Mesendoderm (in vitro differentiated cells): ENCODE measurements around the gene CPOX.
A peak's percentile ranks its signal among the peaks of the same experiment; 100 is the strongest.

Source experiments
- DNase-seq: peaks from one replicate; pipeline ENCODE4 v3.0.0; 2013
- H2AK5ac ChIP-seq: 2 replicates; pipeline ENCODE4 v1.6.1; 2013; ENCODE audit warnings: low read length, inconsistent platforms
- H2BK120ac ChIP-seq: 2 replicates; pipeline ENCODE4 v1.6.1; 2013; ENCODE audit warnings: low read depth, mild to moderate bottlenecking, low read length, moderate library complexity, mixed read lengths
- H2BK15ac ChIP-seq: replicated peaks from 2 replicates; pipeline ENCODE4 v1.6.1; 2013; ENCODE audit warnings: low read depth, mild to moderate bottlenecking, moderate library complexity
- H2BK5ac ChIP-seq: 2 replicates; pipeline ENCODE4 v1.6.1; 2013; ENCODE audit warnings: low read length, inconsistent platforms
- H3K18ac ChIP-seq: 2 replicates; pipeline ENCODE4 v1.6.1; 2013; ENCODE audit warnings: mild to moderate bottlenecking, low read length, mixed read lengths
- H3K23ac ChIP-seq: one replicate; pipeline ENCODE4 v1.6.1; 2013; ENCODE audit warnings: low read length
- H3K27ac ChIP-seq: 2 replicates; pipeline ENCODE4 v1.5.1; 2013; ENCODE audit warnings: low read depth, mild to moderate bottlenecking, inconsistent platforms, low read length, moderate library complexity
- H3K27me3 ChIP-seq: 2 replicates; pipeline ENCODE4 v1.6.1; 2013; ENCODE audit warnings: low read length, control low read depth, mild to moderate bottlenecking, inconsistent platforms; ENCODE audit not compliant: insufficient read depth, poor library complexity
- H3K36me3 ChIP-seq: 2 replicates; pipeline ENCODE4 v1.6.1; 2013; ENCODE audit warnings: low read length, inconsistent platforms; ENCODE audit not compliant: control insufficient read depth, insufficient read depth
- H3K4ac ChIP-seq: one replicate; pipeline ENCODE4 v1.6.1; 2013; ENCODE audit warnings: low read depth, mild to moderate bottlenecking, low read length, moderate library complexity
- H3K4me1 ChIP-seq: 2 replicates; pipeline ENCODE4 v1.6.1; 2013; ENCODE audit warnings: low read depth, low read length, inconsistent platforms; ENCODE audit not compliant: control insufficient read depth
- H3K4me2 ChIP-seq: 2 replicates; pipeline ENCODE4 v1.6.1; 2013; ENCODE audit warnings: low read length
- H3K4me3 ChIP-seq: 2 replicates; pipeline ENCODE4 v1.5.1; 2013; ENCODE audit warnings: mild to moderate bottlenecking, low read length
- H3K56ac ChIP-seq: one replicate; pipeline ENCODE4 v1.6.1; 2013; ENCODE audit warnings: low read length
- H3K79me1 ChIP-seq: 2 replicates; pipeline ENCODE4 v1.6.1; 2013; ENCODE audit warnings: low read length, inconsistent platforms
- H3K79me2 ChIP-seq: 2 replicates; pipeline ENCODE4 v1.6.1; 2013; ENCODE audit warnings: mild to moderate bottlenecking, low read length; ENCODE audit not compliant: control insufficient read depth, insufficient read depth
- H3K9ac ChIP-seq: 2 replicates; pipeline ENCODE4 v1.6.1; 2013; ENCODE audit warnings: low read length, inconsistent platforms
- H4K5ac ChIP-seq: one replicate; pipeline ENCODE4 v1.6.1; 2013; ENCODE audit warnings: low read length
- H4K8ac ChIP-seq: one replicate; pipeline ENCODE4 v1.6.1; 2013; ENCODE audit warnings: low read depth, mild to moderate bottlenecking, control low read depth, low read length, moderate library complexity
- WGBS: extraction: QIAGEN DNeasy Blood & Tissue Kit; methylation state at CpG from one replicate; pipeline ENCODE4 v1.1.7; 2013; ENCODE audit warnings: low lambda C conversion rate, missing lambda C conversion rate; ENCODE audit not compliant: insufficient coverage; ENCODE audit errors: extremely low coverage; 5-methylcytosine and 5-hydroxymethylcytosine counted together

Gene CPOX

GRCh38 chr3:98534734-98535133 lies 58.7 kb downstream of the CPOX start:
- Histone ChIP-seq H3K9ac (no peak overlapping the region), H4K8ac (no peak overlapping the region), H3K36me3 (no peaks in the 10 kb centered on the region), H3K18ac (no peak overlapping the region), H2BK5ac (no peak overlapping the region), H2BK15ac (no peak overlapping the region), H3K4ac (no peak overlapping the region), H3K23ac (no peak overlapping the region), H3K79me2 (no peaks in the 10 kb centered on the region), H2BK120ac (no peak overlapping the region), H3K56ac (no peak overlapping the region), H3K79me1 (no peaks in the 10 kb centered on the region), H3K4me2 (no peak overlapping the region), H3K27ac (no peak overlapping the region), H2AK5ac (no peak overlapping the region), H3K4me3 (no peak overlapping the region), H4K5ac (no peak overlapping the region), H3K4me1 (no peaks in the 10 kb centered on the region), H3K27me3 (no peaks in the 10 kb centered on the region)
- no CpG with 5 or more reads among the region's 1 CpG for WGBS
- no peak for DNase-seq

- Histone ChIP-seq H3K4me1 (no peaks in the 10 kb centered on the region), H3K23ac (no peak overlapping the region), H2AK5ac (no peak overlapping the region), H2BK15ac (no peak overlapping the region), H3K4me3 (no peak overlapping the region), H3K27ac (no peak overlapping the region), H3K18ac (no peak overlapping the region), H4K5ac (no peak overlapping the region), H4K8ac (no peak overlapping the region), H3K79me1 (no peaks in the 10 kb centered on the region), H2BK5ac (no peak overlapping the region), H2BK120ac (no peak overlapping the region), H3K4me2 (no peak overlapping the region), H3K27me3 (no peaks in the 10 kb centered on the region), H3K36me3 (no peaks in the 10 kb centered on the region), H3K56ac (no peak overlapping the region), H3K4ac (no peak overlapping the region), H3K79me2 (no peaks in the 10 kb centered on the region), H3K9ac (no peak overlapping the region)
- WGBS: no CpG with 5 or more reads among the region's 2 CpGs
- DNase-seq: no peak
Measured at GRCh38 chr3:98534168-98534567, 59.2 kb downstream of the CPOX start.

DNA sequence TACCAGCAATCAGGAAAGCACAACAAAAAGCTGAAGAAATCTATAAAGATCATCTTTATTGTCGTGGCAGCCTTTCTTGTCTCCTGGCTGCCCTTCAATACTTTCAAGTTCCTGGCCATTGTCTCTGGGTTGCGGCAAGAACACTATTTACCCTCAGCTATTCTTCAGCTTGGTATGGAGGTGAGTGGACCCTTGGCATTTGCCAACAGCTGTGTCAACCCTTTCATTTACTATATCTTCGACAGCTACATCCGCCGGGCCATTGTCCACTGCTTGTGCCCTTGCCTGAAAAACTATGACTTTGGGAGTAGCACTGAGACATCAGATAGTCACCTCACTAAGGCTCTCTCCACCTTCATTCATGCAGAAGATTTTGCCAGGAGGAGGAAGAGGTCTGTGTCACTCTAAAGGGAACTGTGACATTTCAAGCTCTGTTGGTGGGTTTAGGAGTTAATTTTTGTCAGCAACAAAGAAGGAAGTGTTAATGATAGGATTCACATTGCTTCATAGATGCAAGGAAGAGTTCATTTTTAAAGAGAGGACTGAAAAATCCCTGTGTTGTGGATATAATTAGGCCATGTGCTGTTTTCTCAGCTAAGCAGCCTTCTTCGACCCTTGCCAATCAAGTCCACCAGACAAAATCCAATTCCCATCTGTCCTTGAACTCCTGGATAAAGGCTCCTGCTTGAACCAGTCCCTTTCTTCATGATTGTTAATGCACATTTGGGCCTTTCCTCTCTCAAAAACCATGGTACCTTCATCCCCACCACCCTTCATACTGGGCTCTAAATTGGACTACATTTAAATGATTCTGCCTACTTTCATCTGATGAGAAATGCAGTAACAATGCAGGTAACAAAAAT lies 60.5 kb downstream of the CPOX start:
- WGBS: no CpG with 5 or more reads among the region's 6 CpGs
- Histone ChIP-seq H3K56ac (no peak overlapping the region), H3K79me1 (no peaks in the 10 kb centered on the region), H3K27ac (no peak overlapping the region), H2BK15ac (no peak overlapping the region), H3K79me2 (no peaks in the 10 kb centered on the region), H4K8ac (no peak overlapping the region), H2BK5ac (no peak overlapping the region), H3K23ac (peak overlapping the region; percentile 11), H3K4me2 (no peak overlapping the region), H3K4me3 (no peak overlapping the region), H3K4me1 (no peaks in the 10 kb centered on the region), H3K18ac (no peak overlapping the region), H2AK5ac (no peak overlapping the region), H2BK120ac (no peak overlapping the region), H3K9ac (no peak overlapping the region), H3K36me3 (no peaks in the 10 kb centered on the region), H3K4ac (no peak overlapping the region), H3K27me3 (no peaks in the 10 kb centered on the region), H4K5ac (no peak overlapping the region)
- DNase-seq: no peak

- H3K36me3 ChIP-seq: no peaks in the 10 kb centered on the region
- no peak overlapping the region for H3K56ac ChIP-seq
- no peak overlapping the region for H3K18ac ChIP-seq
- H3K4me1 ChIP-seq: no peaks in the 10 kb centered on the region
- no peaks in the 10 kb centered on the region for H3K79me1 ChIP-seq
- H2AK5ac ChIP-seq: no peak overlapping the region
- no peak overlapping the region for H3K4ac ChIP-seq
- H3K9ac ChIP-seq: no peak overlapping the region
- H3K27ac ChIP-seq: no peak overlapping the region
- H2BK120ac ChIP-seq: no peak overlapping the region
- peak; percentile 11 for DNase-seq
- H3K79me2 ChIP-seq: no peaks in the 10 kb centered on the region
- no peak overlapping the region for H3K23ac ChIP-seq
- H2BK15ac ChIP-seq: no peak overlapping the region
- H4K5ac ChIP-seq: no peak overlapping the region
- H4K8ac ChIP-seq: no peak overlapping the region
- no CpG with 5 or more reads among the region's 5 CpGs for WGBS
- H3K27me3 ChIP-seq: no peaks in the 10 kb centered on the region
- no peak overlapping the region for H2BK5ac ChIP-seq
- H3K4me3 ChIP-seq: no peak overlapping the region
- no peak overlapping the region for H3K4me2 ChIP-seq
Measured at GRCh38 chr3:98532275-98532637, 61.2 kb downstream of the CPOX start.

DNA sequence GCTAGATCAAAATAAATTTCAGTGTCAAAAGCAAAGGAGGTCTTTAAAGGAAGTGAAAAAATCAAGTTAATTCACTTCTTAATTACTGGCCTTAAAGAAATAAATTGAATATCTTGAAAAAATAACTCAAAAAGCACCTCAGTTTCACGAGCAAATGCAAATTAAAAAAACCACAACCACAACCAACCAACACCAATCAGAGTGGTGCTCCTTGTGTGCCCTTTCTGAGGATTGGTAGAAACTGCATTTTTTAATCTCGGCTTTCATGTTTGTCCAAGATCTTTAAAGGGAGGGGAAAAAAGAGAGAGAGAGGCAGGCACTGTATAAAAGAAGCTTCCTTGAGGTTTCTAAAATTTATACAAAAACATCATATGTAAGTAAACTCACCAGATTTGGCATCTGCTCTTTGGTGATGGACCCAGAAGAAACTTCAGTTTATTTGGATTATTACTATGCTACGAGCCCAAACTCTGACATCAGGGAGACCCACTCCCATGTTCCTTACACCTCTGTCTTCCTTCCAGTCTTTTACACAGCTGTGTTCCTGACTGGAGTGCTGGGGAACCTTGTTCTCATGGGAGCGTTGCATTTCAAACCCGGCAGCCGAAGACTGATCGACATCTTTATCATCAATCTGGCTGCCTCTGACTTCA lies 61.7 kb downstream of the CPOX start, which contains the start of gene GPR15:
GPR15 (plus strand) TSS at position 357 of the 653 bp plus-strand sequence; CDS start at position 413, 56 bp downstream.
- Histone ChIP-seq H3K4me2 (no peak within 1 kb of the TSS), H3K4me1 (no peaks in the 10 kb centered on the region), H3K27ac (no peak within 1 kb of the TSS), H3K27me3 (no peaks in the 10 kb centered on the region), H2BK15ac (no peak within 1 kb of the TSS), H3K4ac (no peak within 1 kb of the TSS), H3K79me1 (no peaks in the 10 kb centered on the region), H3K18ac (no peak within 1 kb of the TSS), H3K23ac (no peak within 1 kb of the TSS), H2AK5ac (no peak within 1 kb of the TSS), H4K8ac (no peak within 1 kb of the TSS), H3K79me2 (no peaks in the 10 kb centered on the region), H3K4me3 (no peak within 1 kb of the TSS), H2BK120ac (no peak within 1 kb of the TSS), H3K9ac (no peak within 1 kb of the TSS), H3K56ac (no peak within 1 kb of the TSS), H3K36me3 (no peaks in the 10 kb centered on the region), H2BK5ac (no peak within 1 kb of the TSS), H4K5ac (no peak within 1 kb of the TSS)
- no peak for DNase-seq
- no CpG with 5 or more reads among the region's 7 CpGs for WGBS
